ENCODE data around the gene IL18. TPM values are rescaled to one million over a fixed set of nuclear protein-coding genes. Genes with fewer than 3 reads are reported as not detected.

IL18 gene
- total and polyA plus RNA-seq, 11 donors, result 0.88 to 23.9 (median 2.0) TPM

DNA sequence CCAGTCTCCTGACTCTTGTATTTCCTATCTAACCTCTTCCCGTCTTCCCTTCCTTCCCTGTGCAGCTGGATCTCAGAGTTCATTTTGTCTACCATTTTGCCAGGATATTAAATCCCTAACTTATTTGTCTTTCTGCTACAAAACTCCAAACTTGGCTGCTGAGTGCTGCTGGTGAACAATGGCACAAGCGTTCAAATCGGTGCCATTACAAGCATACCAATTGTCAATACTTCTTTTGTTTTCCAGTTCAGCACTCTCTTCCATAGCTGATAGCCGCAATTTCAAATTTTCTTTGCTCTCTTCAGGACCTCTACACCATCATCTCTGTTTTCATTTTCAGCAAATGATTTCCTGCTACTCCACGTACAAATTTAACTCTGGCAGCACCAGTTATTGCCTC, 13.4 kb downstream of the IL18 start:
- Histone ChIP-seq H3K27me3 (no peaks in the 10 kb centered on the region), H3K4me1 (no peaks in the 10 kb centered on the region), H3K4me3 (no peak overlapping the region), H3K36me3 (peaks cover 0 to 4% (median 0%) of the 10 kb centered on the region in 9 donors), H3K27ac (no peak overlapping the region), H3K9me3 (no peaks in the 10 kb centered on the region)
- 76 to 83% (median 77%) methylated on average over 5 of the region's 5 CpGs for WGBS, 4 donors
- no peak for ATAC-seq
- no peak for TF ChIP-seq POLR2A (IDR thresholded peaks at IDR 0.05)
- TF ChIP-seq, protein P1, sequence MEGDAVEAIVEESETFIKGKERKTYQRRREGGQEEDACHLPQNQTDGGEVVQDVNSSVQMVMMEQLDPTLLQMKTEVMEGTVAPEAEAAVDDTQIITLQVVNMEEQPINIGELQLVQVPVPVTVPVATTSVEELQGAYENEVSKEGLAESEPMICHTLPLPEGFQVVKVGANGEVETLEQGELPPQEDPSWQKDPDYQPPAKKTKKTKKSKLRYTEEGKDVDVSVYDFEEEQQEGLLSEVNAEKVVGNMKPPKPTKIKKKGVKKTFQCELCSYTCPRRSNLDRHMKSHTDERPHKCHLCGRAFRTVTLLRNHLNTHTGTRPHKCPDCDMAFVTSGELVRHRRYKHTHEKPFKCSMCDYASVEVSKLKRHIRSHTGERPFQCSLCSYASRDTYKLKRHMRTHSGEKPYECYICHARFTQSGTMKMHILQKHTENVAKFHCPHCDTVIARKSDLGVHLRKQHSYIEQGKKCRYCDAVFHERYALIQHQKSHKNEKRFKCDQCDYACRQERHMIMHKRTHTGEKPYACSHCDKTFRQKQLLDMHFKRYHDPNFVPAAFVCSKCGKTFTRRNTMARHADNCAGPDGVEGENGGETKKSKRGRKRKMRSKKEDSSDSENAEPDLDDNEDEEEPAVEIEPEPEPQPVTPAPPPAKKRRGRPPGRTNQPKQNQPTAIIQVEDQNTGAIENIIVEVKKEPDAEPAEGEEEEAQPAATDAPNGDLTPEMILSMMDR (IDR thresholded peaks at IDR 0.05), result no peak
- intact Hi-C loops (cut with DNase I), result no loop called here
- no peak for DNase-seq

DNA sequence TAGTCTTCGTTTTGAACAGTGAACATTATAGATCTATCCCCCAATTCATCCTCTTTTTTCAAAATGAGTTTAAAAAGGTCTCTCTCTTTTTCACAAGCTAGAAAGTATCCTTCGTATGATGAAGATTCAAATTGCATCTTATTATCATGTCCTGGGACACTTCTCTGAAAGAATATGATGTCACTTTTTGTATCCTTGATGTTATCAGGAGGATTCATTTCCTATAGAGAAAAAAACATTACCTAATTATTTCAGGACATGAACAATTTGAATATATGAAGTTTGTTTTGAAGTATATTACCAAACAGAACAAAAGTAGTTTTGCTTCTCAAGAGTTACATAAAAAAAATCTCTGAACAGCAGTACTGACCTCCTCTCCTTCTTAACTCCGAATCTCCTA, 20.3 kb downstream of the IL18 start:
- Histone ChIP-seq H3K27ac (no peak overlapping the region), H3K9me3 (peaks cover 0 to 14% (median 2%) of the 10 kb centered on the region in 12 donors), H3K4me1 (no peaks in the 10 kb centered on the region), H3K4me3 (no peak overlapping the region), H3K36me3 (peaks cover 0 to 11% (median 0%) of the 10 kb centered on the region in 9 donors), H3K27me3 (no peaks in the 10 kb centered on the region)
- ATAC-seq (no peak), DNase-seq (no peak)
- TF ChIP-seq, protein P1 (IDR thresholded peaks at IDR 0.05), result no peak
- TF ChIP-seq POLR2A (IDR thresholded peaks at IDR 0.05), result no peak
- 83 to 90% (median 86%) methylated on average over 3 of the region's 3 CpGs for WGBS, 4 donors
- intact Hi-C loops (cut with DNase I), result no loop called here

DNA sequence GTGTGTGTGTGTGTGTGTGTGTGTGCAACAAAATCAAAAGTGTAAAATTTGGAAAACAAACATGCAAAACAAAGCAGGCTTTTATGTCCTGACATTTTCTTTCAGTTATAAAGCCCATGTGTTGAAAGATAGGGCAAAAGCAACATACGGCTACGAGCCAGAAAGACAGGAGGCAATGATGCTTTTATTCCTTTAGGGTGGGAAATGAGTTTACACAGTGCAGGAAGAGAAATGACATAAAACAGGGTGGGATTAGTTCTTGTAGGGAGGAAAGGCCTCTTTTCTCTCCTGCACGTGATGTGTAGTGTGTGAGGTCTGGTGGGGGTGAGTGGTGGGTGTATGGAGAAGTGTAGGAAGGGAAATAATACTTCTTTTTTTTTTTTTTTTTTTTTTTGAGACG, 29.4 kb downstream of the IL18 start:
- no peaks in the 10 kb centered on the region for H3K9me3 ChIP-seq
- no peak for ATAC-seq
- no peak for DNase-seq
- no peak overlapping the region for H3K27ac ChIP-seq
- no peak overlapping the region for H3K4me3 ChIP-seq
- peaks cover 0 to 7% (median 0%) of the 10 kb centered on the region in 12 donors for H3K4me1 ChIP-seq
- H3K36me3 ChIP-seq, result no peaks in the 10 kb centered on the region
- WGBS, 4 donors, result 89 to 92% (median 90%) methylated on average over 3 to 4 of the region's 4 CpGs
- TF ChIP-seq POLR2A (IDR thresholded peaks at IDR 0.05), result no peak
- intact Hi-C loops (cut with DNase I), result no loop called here
- H3K27me3 ChIP-seq, result no peaks in the 10 kb centered on the region

DNA sequence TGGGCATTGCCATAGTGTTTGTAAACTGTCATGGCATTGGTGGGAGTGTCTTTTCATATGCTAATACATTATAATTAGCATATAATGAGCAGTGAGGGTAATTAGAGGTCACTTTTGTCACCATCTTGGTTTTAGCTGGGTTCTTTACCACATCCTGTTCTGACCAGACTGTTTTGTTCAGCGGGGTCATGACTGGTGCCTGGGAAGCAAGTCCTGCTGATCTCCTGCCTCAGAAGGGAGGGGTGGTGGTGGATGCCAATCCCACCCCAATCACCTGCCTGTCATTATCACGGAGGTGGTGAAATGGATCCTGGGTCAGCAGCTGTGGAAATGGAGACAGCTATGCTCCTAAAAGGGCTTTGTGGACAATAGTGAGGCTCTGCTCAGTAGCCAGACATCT, 31.2 kb downstream of the IL18 start:
- no peaks in the 10 kb centered on the region for H3K27me3 ChIP-seq
- TF ChIP-seq POLR2A (IDR thresholded peaks at IDR 0.05), result no peak
- TF ChIP-seq, protein P1 (IDR thresholded peaks at IDR 0.05), result no peak
- H3K36me3 ChIP-seq, result no peaks in the 10 kb centered on the region
- WGBS, 4 donors, result 69 to 85% (median 79%) methylated on average over 2 of the region's 2 CpGs
- H3K9me3 ChIP-seq, result no peaks in the 10 kb centered on the region
- ATAC-seq, result no peak
- DNase-seq, result no peak
- intact Hi-C loops (cut with DNase I), result no loop called here
- no peak overlapping the region for H3K27ac ChIP-seq
- H3K4me1 ChIP-seq, result peaks cover 0 to 17% (median 0%) of the 10 kb centered on the region in 12 donors
- H3K4me3 ChIP-seq, result no peak overlapping the region

DNA sequence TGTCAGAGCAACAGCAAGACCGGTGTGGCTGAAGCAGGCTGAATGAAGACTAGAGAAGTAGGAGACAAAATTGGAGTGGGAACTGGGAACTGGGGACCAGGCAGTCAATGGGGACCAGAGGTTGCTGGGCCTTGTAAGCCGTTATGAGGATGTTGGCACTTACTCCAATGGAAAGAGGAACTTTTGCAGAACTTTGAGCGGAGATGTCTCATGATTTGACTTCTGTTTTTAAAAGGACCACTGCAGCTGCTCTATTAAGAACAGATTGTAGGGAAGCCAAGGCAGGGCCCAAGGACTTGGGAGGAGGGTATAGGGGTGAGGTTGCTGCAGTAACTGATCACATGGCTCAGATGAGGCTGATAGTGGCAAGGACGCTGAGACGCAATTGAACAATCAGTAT, 34.2 kb downstream of the IL18 start:
- Histone ChIP-seq H3K9me3 (no peaks in the 10 kb centered on the region), H3K4me1 (peaks cover 0 to 17% (median 0%) of the 10 kb centered on the region in 12 donors), H3K27ac (peak overlapping the region in 1 of 12 donors; percentile 34), H3K27me3 (no peaks in the 10 kb centered on the region), H3K36me3 (no peaks in the 10 kb centered on the region), H3K4me3 (no peak overlapping the region)
- DNase-seq (peak in 3 of 5 donors; percentile 15 to 40 (median 28)), ATAC-seq (peak in 3 of 4 donors; percentile 51 to 66 (median 58))
- TF ChIP-seq, protein P1 (IDR thresholded peaks at IDR 0.05), result no peak
- TF ChIP-seq POLR2A (IDR thresholded peaks at IDR 0.05), result no peak
- intact Hi-C loops (cut with DNase I), result no loop called here
- 80 to 89% (median 86%) methylated on average over 5 of the region's 5 CpGs for WGBS, 4 donors
